ENCODE data around the gene PSMA2.
A peak's percentile ranks its signal among the peaks of the same experiment; 100 is the strongest.

PSMA2 gene

DNA sequence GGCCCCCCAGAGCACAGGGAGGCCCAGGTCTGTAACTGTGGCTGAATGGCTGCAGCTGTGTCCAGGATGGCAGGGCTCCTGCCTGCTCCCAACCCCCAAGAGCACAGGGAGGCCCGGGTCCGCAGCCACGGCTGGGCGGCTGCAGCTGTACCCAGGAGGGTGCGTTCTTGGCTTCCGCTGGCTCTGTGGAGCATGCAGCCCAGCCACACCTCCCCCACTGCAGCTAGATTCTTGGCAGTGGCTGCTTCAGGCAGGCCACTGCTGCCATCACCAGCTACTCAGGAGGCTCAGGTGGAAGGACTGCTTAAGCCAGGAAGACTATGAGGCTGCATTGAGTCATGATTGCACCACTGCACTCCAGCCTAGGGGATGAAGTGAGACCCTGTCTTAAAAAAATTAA, 48.0 kb downstream of the PSMA2 start:
- no peak for DNase-seq (ENCODE audit: extremely low spot score)
- POLR2A ChIA-PET = no interaction called here
- CTCF ChIA-PET = no interaction called here
- no peak for TF ChIP-seq ZNF384 (IDR thresholded peaks at IDR 0.05)

DNA sequence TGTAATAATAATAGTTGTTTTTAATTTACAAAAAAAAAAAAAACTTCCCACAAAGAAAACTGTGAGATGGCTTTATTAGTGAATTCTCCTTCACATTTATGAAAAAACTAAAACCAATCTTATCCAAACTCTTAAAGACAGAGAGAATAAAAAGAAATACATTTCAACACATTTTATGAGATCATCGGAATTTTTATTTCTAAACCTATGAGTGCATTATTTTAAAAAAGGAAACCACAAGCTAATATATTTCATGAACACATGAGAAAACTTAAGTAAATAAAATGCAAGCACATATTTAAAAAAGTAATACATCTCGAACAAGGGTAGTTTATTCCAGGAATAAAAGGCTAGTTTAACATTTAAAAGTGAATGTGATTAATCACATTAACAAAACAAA, 51.6 kb downstream of the PSMA2 start:
- DNase-seq (ENCODE audit: extremely low spot score) = no peak
- ChIA-PET POLR2A (interaction anchor here (0.7 kb wide), 1 partner anchor 52 kb away, joined by 3 read pairs; the partner anchor contains the start of genes MRPL32 and PSMA2), CTCF (no interaction called here)
- no peak for TF ChIP-seq FOXA1 (IDR thresholded peaks at IDR 0.05)
- no peak for TF ChIP-seq BHLHE40 (IDR thresholded peaks at IDR 0.05; ENCODE audit: borderline replicate concordance)
- TF ChIP-seq ARNT (IDR thresholded peaks at IDR 0.05) = no peak
- TF ChIP-seq NFRKB (IDR thresholded peaks at IDR 0.05) = no peak
- TF ChIP-seq SP1 (IDR thresholded peaks at IDR 0.05) = no peak

DNA sequence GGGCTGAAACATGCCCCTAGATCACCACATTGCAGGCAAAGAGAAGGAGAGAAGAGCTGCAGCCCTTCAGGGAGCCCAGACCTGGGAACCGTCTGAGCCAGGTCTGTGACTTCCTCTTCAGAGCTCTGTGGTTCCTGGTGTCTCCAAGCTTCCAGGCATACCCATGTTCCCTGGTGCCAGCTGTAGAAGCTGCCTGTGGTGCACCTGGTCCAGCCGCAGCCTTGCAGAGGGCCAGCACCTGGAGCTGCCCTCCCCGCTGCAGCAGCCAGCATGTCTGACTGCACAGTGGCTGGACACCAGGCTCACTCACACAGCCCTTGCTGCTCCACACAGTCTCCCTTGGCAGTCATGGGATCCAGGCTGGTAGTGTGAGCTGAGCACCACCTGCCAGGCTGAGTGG, 53.7 kb downstream of the PSMA2 start:
- TF ChIP-seq LEF1 (IDR thresholded peaks at IDR 0.05; ENCODE audit: borderline replicate concordance) (no peak), L3MBTL2 (conservative IDR thresholded peaks at IDR 0.05) (no peak), HDGF (IDR thresholded peaks at IDR 0.05; ENCODE audit: borderline replicate concordance) (no peak), NFRKB (IDR thresholded peaks at IDR 0.05) (no peak), SP1 (IDR thresholded peaks at IDR 0.05) (no peak), ZNF384 (IDR thresholded peaks at IDR 0.05) (no peak), CTBP1 (IDR thresholded peaks at IDR 0.05; ENCODE audit: borderline replicate concordance) (no peak), FOXK2 (IDR thresholded peaks at IDR 0.05) (no peak), FOXA1 (IDR thresholded peaks at IDR 0.05) (no peak)
- DNase-seq (ENCODE audit: extremely low spot score) = no peak
- CTCF ChIA-PET = interaction anchor here (1.2 to 3.0 kb wide), 2 partner anchors 8 to 937 kb away, joined by 5 to 14 read pairs; no protein-coding TSS in a partner anchor

DNA sequence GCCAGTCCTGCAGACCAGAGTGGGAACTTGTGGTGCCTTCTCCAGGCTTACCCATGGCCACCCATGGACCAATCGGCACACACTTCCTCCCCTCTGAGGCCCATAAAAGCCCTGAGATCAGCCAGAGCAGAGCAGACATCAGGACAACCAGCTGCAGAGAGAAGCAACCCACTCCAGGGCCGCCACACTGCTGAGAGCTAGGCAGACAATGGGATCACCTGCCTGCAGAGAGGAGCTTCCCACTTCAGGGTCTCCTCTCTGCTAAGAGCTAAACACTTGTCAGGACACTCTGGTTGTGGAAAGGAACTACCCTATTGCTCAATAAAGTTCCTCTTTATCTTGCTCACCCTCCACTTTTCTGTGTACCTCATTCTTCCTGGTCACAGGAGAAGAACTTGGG, 54.1 kb downstream of the PSMA2 start:
- ChIA-PET POLR2A (no interaction called here), CTCF (interaction anchor here (1.2 to 3.0 kb wide), 2 partner anchors 9 to 937 kb away, joined by 5 to 14 read pairs; no protein-coding TSS in a partner anchor)
- DNase-seq (ENCODE audit: extremely low spot score) = no peak
- TF ChIP-seq NFRKB (IDR thresholded peaks at IDR 0.05) = no peak
- no peak for TF ChIP-seq ARNT (IDR thresholded peaks at IDR 0.05)
- no peak for TF ChIP-seq FOXM1 (IDR thresholded peaks at IDR 0.05; ENCODE audit: borderline replicate concordance)
- TF ChIP-seq FOXK2 (IDR thresholded peaks at IDR 0.05) = no peak
- TF ChIP-seq L3MBTL2 (conservative IDR thresholded peaks at IDR 0.05) = no peak
- TF ChIP-seq ELF4 (IDR thresholded peaks at IDR 0.05) = no peak
- no peak for TF ChIP-seq BHLHE40 (IDR thresholded peaks at IDR 0.05; ENCODE audit: borderline replicate concordance)
- no peak for TF ChIP-seq HDGF (IDR thresholded peaks at IDR 0.05; ENCODE audit: borderline replicate concordance)
- TF ChIP-seq, protein P1, sequence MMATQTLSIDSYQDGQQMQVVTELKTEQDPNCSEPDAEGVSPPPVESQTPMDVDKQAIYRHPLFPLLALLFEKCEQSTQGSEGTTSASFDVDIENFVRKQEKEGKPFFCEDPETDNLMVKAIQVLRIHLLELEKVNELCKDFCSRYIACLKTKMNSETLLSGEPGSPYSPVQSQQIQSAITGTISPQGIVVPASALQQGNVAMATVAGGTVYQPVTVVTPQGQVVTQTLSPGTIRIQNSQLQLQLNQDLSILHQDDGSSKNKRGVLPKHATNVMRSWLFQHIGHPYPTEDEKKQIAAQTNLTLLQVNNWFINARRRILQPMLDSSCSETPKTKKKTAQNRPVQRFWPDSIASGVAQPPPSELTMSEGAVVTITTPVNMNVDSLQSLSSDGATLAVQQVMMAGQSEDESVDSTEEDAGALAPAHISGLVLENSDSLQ (IDR thresholded peaks at IDR 0.05) = no peak
- no peak for TF ChIP-seq FOXA1 (IDR thresholded peaks at IDR 0.05)
- no peak for TF ChIP-seq CTBP1 (IDR thresholded peaks at IDR 0.05; ENCODE audit: borderline replicate concordance)
- no peak for TF ChIP-seq LEF1 (IDR thresholded peaks at IDR 0.05; ENCODE audit: borderline replicate concordance)
- TF ChIP-seq ZNF384 (IDR thresholded peaks at IDR 0.05) = no peak
- no peak for TF ChIP-seq TARDBP (IDR thresholded peaks at IDR 0.05)
- TF ChIP-seq SUZ12 (IDR thresholded peaks at IDR 0.05) = no peak
- TF ChIP-seq SP1 (IDR thresholded peaks at IDR 0.05) = no peak

More for the DNA sequence above, 53.7 kb downstream of the PSMA2 start:
- POLR2A ChIA-PET = no interaction called here

DNA sequence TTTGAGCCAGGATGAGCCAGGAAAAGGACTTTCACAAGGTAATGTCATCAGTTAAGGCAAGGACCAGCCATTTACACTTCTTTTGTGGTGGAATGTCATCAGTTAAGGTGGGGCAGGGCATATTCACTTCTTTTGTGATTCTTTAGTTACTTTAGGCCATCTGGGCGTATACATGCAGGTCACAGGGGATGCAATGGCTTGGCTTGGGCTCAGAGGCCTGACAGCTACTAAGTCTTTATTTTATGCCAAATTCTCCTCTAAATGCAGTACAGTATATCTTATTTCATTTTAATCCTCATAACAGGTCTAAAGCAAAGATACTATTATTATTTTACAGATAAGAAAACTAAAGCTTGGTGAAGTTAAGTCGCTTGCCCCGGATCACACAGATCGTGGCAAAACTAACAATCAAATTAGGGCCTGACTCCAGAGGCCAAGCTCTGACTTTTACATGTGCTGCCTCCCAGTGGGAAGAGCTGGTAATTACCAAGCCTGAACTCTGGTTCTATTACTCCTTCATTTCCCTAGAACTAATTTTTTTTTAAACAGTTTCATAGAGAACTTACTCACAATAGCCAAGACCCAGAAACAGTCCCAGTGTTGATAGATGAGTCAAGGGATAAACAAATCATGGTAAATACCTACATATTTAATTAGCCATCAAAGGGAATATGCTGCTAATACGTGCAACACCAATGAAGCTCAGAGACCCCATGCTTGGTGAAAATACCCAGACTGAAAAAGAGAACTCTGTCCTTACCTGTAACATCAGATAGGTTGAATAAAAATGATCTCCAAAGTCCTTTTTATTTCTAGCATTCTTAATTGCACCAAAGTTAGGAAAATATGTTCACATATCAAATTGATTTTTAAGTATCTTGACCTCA, 55.5 kb downstream of the PSMA2 start:
- ChIA-PET CTCF (interaction anchor here (0.6 to 3.0 kb wide), 11 partner anchors 10 to 935 kb away, joined by 3 to 14 read pairs (median 3); no protein-coding TSS in a partner anchor), POLR2A (interaction anchor here (1.3 kb wide), 2 partner anchors 11 to 56 kb away, joined by 3 to 4 read pairs; partner anchors contain the start of genes MRPL32 and PSMA2)
- DNase-seq (ENCODE audit: extremely low spot score) = peak; percentile 65
- TF ChIP-seq BHLHE40 (IDR thresholded peaks at IDR 0.05; ENCODE audit: borderline replicate concordance) (no peak), SUZ12 (IDR thresholded peaks at IDR 0.05) (no peak)

DNA sequence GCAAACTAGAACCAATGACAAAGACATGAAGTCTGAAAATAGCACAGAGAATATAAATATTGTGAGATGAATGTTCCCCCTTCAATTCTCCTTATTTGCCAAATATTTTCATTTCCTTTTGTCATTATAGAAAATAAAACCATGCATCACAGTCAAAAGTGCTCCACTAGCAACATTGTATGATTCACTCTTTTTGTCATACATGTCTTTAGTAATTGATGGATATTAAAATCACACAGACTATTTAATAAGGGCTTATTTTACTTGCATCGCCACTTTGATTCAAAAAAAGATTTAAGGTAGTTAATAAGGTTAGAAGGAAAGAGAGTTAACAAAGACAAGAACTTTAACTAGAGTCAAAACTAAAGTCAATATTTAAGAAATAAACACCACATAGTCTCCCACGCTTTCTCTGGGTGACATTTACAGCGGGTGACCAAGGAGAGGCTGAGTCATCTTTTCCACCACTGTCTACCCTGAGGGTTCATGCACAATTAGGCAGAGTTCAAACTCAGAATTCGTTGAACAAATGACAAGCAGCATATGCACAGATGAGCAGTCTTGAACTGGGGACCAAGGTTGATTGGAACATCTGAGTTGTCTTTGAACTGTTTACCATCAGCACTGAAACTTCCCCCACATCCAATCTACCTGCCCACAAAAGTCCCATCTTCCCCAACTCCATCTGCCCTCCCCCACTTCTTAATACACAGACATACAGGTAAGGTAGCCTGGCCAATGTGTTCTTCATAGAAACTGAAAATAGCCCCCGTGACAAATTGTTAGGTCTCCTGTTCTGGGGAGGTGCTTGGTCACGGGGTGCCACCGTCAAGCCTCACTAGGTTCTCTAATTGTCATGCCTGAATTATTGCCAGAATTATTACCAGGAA, 62.6 kb downstream of the PSMA2 start:
- POLR2A ChIA-PET = no interaction called here
- DNase-seq (ENCODE audit: extremely low spot score) = no peak
- no peak for TF ChIP-seq FOXK2 (IDR thresholded peaks at IDR 0.05)
- TF ChIP-seq, protein P1 (IDR thresholded peaks at IDR 0.05) = no peak
- no peak for TF ChIP-seq FOXM1 (IDR thresholded peaks at IDR 0.05; ENCODE audit: borderline replicate concordance)
- no peak for TF ChIP-seq ARNT (IDR thresholded peaks at IDR 0.05)
- no peak for TF ChIP-seq TARDBP (IDR thresholded peaks at IDR 0.05)
- CTCF ChIA-PET = no interaction called here

DNA sequence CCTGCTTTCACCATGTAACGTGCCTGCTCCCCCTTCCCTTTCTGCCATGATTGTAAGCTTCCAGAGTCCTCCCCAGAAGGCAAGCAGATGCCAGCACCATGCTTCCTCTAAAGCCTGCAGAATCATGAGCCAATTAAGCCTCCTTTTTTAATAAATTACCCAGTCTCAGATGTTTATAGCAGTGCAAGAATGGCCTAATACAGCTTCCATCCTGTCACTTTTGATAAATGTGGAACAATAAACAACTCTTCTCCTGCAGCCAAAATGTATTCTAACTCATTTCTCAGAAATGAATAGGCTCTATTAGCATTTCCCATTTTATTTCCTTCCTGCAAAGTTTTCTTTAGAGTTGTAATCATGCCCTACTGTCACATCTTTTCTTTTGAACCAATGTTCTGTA, 63.5 kb downstream of the PSMA2 start:
- POLR2A ChIA-PET = no interaction called here
- no peak for TF ChIP-seq SUZ12 (IDR thresholded peaks at IDR 0.05)
- no peak for TF ChIP-seq ARNT (IDR thresholded peaks at IDR 0.05)
- no peak for TF ChIP-seq FOXA1 (IDR thresholded peaks at IDR 0.05)
- TF ChIP-seq BHLHE40 (IDR thresholded peaks at IDR 0.05; ENCODE audit: borderline replicate concordance) = no peak
- TF ChIP-seq L3MBTL2 (conservative IDR thresholded peaks at IDR 0.05) = no peak
- TF ChIP-seq, protein P1 (IDR thresholded peaks at IDR 0.05) = no peak
- no peak for TF ChIP-seq NFRKB (IDR thresholded peaks at IDR 0.05)
- TF ChIP-seq FOXK2 (IDR thresholded peaks at IDR 0.05) = no peak
- TF ChIP-seq FOXM1 (IDR thresholded peaks at IDR 0.05; ENCODE audit: borderline replicate concordance) = no peak
- no peak for TF ChIP-seq TARDBP (IDR thresholded peaks at IDR 0.05)
- TF ChIP-seq SP1 (IDR thresholded peaks at IDR 0.05) = no peak
- no peak for TF ChIP-seq ZNF384 (IDR thresholded peaks at IDR 0.05)
- TF ChIP-seq LEF1 (IDR thresholded peaks at IDR 0.05; ENCODE audit: borderline replicate concordance) = no peak
- DNase-seq (ENCODE audit: extremely low spot score) = no peak
- CTCF ChIA-PET = no interaction called here

Data from HEK293T (cell line).